Hindlimb muscle (tissue), 1 donor: ENCODE measurements around the gene S100A12. TPM values are rescaled to one million over a fixed set of nuclear protein-coding genes. Genes with fewer than 3 reads are reported as not detected.
A peak's percentile ranks its signal among the peaks of the same experiment; 100 is the strongest.

Experiments
- DNase-seq: peaks from one replicate; pipeline ENCODE4 v3.0.0-alpha.2; 2013
- polyA plus RNA-seq: library from polyadenylated mRNA; unstranded; fragments of 120-200 nt; gene quantifications from one replicate; pipeline ENCODE4 v1.2.1, GENCODE V29; 2013; ENCODE audit not compliant: insufficient read length

The S100A12 gene
- polyA plus RNA-seq, 1 donor: 1.0 TPM

DNA sequence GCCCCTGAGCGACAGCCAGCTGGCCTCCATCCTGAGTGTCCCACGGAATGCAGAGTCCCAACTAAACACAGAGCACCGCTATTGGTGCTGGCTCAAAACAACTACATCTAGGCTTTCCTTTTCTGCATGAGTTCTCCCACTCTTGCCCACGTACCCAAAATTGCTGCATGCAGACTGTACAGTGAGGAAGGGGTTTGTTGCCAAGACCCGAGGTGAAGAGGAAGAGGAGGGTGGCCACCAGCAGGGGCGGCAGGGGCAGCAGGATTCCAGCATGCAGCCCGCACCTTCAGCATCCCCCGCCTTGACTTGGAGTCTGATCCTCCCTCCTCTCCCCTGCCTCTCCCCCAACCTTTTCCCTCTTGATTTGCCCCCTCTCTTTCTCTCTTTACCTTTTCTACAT lies 9.7 kb downstream of the S100A12 start:
- DNase-seq: no peak

- no peak for DNase-seq
Observed at GRCh38 chr1:153364766-153365666, 10.4 kb downstream of the S100A12 start.

DNA sequence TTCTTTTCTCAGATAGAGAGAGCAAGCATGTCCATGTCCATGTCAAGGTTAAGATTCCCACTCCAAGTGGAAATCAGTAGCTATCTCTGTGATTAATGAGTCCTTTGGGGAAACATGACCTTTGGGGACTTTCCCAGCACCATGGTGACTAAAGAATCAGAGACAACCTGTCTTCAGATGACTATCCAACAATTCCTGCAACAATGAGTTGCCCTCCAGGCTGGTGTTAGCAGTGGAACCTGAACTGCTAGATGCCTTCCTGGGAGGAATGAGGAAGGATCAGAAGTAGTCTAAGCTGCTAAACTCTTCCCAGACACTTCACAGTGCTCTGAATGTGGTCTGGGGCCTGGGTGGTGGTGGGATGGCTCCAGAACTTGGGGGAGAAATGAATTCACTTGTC lies 11.3 kb downstream of the S100A12 start:
- DNase-seq: no peak

- DNase-seq: no peak
Observed at GRCh38 chr1:153363641-153364040, 11.8 kb downstream of the S100A12 start.

GRCh38 chr1:153362187-153362775 lies 13.1 kb downstream of the S100A12 start:
- no peak for DNase-seq

DNA sequence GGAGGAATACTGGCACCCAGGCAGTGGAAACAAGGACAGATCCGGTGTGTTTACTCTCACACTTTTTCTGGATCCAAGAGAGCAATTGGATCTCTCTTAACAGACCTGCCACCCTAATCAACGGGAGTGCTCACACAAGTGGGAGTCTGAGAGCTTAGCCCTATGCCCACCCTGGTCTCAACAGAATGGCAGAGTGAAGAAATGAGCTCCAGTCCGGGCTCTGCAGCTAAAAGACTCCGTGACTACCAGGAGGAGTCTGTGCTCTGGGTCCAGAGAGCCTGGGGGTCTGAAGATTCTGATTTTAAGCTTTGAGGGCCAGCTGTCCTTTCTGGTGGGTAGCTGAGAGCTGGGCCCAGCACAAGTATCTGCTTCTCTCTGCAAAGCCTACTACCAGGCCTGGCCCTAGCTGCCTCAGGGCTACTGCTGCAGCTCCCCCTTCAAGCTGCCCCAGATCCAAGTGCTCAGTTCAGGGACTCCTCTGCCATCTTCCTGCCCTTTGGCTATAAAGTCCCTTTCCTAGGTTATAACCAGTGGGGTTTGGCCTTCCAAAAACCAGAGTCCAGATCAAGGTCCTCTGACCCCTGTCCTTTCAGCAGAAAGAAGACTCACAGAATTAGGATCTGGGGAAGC lies 13.8 kb downstream of the S100A12 start:
- DNase-seq: no peak

DNA sequence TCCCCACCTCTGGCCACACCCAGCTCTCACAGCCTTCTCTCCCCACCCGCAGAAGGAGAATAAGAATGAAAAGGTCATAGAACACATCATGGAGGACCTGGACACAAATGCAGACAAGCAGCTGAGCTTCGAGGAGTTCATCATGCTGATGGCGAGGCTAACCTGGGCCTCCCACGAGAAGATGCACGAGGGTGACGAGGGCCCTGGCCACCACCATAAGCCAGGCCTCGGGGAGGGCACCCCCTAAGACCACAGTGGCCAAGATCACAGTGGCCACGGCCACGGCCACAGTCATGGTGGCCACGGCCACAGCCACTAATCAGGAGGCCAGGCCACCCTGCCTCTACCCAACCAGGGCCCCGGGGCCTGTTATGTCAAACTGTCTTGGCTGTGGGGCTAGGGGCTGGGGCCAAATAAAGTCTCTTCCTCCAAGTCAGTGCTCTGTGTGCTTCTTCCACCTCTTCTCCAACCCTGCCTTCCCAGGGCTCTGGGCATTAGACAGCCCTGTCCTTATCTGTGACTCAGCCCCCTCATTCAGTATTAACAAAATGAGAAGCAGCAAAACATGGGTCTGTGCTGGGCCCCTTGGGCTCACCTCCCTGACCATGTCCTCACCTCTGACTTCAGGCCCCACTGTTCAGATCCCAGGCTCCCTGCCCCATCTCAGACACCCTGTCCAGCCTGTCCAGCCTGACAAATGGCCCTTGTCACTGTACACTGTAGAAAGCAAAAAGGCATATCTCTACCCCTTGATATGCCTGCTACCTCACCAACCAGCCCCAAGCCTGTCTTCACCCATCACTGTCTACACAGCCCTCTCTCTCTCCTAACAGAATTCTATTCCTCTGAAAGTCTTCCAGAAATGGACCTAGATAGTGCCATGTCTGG lies 14.6 kb downstream of the S100A12 start:
- DNase-seq: no peak

GRCh38 chr1:153360190-153360589 lies 15.2 kb downstream of the S100A12 start:
- DNase-seq: no peak

DNA sequence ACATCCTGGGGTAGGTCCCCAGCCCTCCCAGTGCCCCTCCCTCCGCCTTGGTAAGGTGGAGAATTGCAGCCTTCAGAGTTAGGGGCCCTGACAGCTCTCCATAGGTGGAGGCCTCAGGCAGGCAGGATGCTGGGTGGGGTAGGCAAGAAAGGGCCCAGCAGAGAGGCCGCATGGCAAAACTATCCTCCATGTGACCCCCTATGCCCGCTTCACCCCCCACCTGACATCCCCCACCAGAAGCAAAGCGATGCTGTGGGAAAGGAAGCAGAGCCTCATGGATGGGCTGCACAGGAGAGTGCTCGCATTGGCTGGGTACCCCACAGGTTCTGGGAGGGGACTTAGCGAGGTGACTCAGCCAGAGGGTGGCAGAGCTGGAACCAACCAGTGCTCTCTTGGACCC lies 16.2 kb downstream of the S100A12 start:
- no peak for DNase-seq

GRCh38 chr1:153358691-153358975 lies 16.8 kb downstream of the S100A12 start:
- no peak for DNase-seq

GRCh38 chr1:153357853-153358690 lies 17.3 kb downstream of the S100A12 start, which contains the start of gene S100A9:
TSS of gene S100A9 (plus strand) at chr1:153357854. CDS start at chr1:153358284, 430 bp downstream.
- DNase-seq: no peak

- no peak for DNase-seq
Observed at GRCh38 chr1:153357076-153357852, 18.2 kb downstream of the S100A12 start.

- DNase-seq: no peak
Observed at GRCh38 chr1:153356392-153357075, 18.9 kb downstream of the S100A12 start.

- no peak for DNase-seq
Observed at GRCh38 chr1:153355445-153356071, 19.9 kb downstream of the S100A12 start.

DNA sequence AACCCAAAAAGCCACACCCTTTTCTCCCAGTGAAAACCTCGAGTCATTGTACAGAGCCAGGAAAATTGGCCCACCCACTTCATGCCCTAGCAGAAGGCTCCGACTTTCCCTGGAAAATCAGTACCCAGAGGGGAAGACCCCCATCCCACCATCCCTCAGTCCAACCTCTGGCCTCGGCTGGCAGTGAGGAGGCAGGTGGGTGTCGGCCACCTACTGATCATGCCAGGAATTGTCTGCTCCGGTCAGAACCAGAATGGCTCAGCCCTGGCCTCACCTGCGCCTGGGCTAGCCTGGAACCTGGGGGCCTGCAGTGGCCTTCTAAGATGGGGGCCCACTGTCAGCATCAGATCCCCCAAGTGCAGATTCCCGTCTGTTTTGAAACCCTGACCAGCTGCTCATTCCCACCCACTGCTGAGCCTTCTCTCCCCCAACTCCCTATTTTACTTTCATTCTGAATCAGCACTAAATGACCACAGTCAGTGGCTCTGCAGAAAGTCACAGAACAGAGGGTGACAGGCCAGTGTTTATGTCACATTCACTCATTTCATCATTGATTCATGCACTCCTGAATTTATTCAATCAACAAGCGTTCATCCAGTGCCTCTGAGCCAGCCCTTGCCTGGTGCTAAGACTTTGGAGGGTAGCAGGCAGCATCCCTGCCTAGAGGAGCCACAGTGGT lies 20.8 kb downstream of the S100A12 start:
- no peak for DNase-seq

- DNase-seq: no peak
Observed at GRCh38 chr1:153353226-153353947, 22.0 kb downstream of the S100A12 start.

DNA sequence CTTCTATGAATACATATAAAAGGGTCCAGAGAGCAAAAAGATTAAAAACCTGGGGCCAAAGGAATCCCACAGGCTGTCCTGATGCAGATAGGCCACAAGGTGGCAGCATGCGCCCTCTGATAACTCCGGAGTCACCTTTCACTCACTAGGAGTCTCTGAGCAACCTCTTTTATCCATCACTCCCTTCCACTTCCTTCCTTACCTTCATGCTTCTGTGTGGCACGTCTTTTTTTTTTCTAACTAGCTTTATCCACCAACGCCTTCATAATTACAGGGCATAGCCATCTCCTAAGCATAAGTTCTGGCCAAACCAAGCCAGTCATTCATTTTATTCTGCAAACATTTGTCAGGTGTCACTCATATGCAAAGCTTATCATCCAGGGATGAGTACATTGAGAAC lies 22.9 kb downstream of the S100A12 start:
- peak; percentile 64 for DNase-seq

DNA sequence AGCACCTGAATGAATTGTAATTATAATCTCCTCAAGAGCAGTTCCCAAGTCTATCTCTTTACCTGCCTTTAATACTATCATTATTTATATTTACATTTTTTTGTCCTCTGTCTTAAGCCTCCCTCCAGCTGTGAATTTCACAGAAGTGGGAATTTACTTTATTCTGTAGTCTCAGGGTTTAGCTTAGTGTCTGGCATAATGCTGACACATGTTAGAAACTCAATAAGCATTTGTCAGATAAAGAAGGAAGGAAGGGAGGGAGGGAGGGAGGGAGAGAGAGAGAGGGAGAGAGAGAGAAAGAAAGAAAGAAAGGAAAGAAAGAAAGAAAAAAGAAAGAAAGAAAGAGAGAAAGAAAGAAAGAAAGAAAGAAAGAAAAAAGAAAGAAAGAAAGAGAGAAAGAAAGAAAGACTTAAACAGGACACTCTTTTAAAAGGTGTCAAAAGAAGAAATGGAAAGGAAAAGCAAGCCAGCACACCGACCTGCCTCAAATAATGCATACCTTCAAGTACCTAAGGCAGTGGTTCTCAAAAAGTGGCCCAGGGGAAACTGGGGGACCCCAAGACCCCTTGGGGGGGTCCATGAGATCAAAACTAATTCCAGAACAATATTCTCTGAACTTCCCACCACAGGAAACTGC lies 25.0 kb downstream of the S100A12 start:
- DNase-seq: no peak
